HepG2 (cell line): ENCODE results near the gene IQCE.
A peak's percentile ranks its signal among the peaks of the same experiment; 100 is the strongest.

Experiments used
- CREM ChIP-seq, 2 experiments: sonication (generic) in 1 of 2; formaldehyde crosslinking in 1 of 2; IDR thresholded peaks; 2 replicates each; pipeline versions ENCODE4 v1.4.0 to v1.6.1; 2016 to 2020; ENCODE audit warnings: antibody characterized with exemption in 1 of 2, mild to moderate bottlenecking in 1 of 2, missing genetic modification reagents in 1 of 2
- MXI1 ChIP-seq: IDR thresholded peaks from 3 replicates; pipeline ENCODE4 v1.6.1; 2012; ENCODE audit warnings: low read depth, low read length, inconsistent platforms, borderline replicate concordance
- NPAS2 ChIP-seq: sonication (generic); formaldehyde crosslinking; IDR thresholded peaks from 2 replicates; pipeline ENCODE4 v1.8.0; 2022; ENCODE audit warnings: mild to moderate bottlenecking, missing genetic modification reagents, borderline replicate concordance
- PTBP1 ChIP-seq: fragments of 200-400 bp; formaldehyde crosslinking; IDR thresholded peaks from 2 replicates; pipeline ENCODE4 v1.6.1; 2018; ENCODE audit warnings: low read length, low read depth; ENCODE audit not compliant: poor library complexity, severe bottlenecking
- ZFP90 ChIP-seq: sonication (generic); formaldehyde crosslinking; IDR thresholded peaks from 2 replicates; pipeline ENCODE4 v1.8.0; 2022; ENCODE audit warnings: missing genetic modification reagents, mild to moderate bottlenecking, inconsistent platforms, borderline replicate concordance
- TF ChIP-seq, protein P1 (sequence below): sonication (generic); formaldehyde crosslinking; IDR thresholded peaks from one replicate; pipeline ENCODE4 v1.5.1; 2020; ENCODE audit warnings: mild to moderate bottlenecking, missing genetic modification reagents; ENCODE audit errors: not compliant biosample characterization
- TF ChIP-seq, protein P2 (sequence below): sonication (generic); formaldehyde crosslinking; IDR thresholded peaks from 2 replicates; pipeline ENCODE4 v1.5.0; 2020; ENCODE audit warnings: mild to moderate bottlenecking, missing genetic modification reagents, moderate library complexity
- TF ChIP-seq, protein P3 (sequence below): IDR thresholded peaks from 2 replicates; pipeline ENCODE4 v1.6.1; 2012; ENCODE audit warnings: inconsistent platforms

DNA sequence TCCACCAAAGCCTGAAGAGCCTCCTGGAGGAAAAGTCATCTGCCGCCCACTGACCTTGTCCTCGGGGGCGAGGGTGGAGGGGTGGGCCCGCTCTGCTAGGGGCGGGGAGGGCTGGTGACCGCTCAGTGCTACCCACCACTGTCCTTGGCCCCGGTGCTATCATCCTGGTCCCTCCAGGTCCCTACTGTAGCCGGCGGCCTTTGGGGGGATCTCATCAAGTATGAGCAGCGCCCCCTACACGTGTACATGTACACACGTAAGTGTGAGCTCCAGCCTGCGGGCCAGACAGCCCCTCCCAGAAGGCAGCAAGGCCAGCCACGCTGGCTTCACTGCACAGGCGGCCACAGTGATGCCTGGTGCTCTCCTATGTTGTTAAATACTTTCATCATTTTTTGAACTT is 92.6 kb downstream of the IQCE start:
- TF ChIP-seq, protein P1, sequence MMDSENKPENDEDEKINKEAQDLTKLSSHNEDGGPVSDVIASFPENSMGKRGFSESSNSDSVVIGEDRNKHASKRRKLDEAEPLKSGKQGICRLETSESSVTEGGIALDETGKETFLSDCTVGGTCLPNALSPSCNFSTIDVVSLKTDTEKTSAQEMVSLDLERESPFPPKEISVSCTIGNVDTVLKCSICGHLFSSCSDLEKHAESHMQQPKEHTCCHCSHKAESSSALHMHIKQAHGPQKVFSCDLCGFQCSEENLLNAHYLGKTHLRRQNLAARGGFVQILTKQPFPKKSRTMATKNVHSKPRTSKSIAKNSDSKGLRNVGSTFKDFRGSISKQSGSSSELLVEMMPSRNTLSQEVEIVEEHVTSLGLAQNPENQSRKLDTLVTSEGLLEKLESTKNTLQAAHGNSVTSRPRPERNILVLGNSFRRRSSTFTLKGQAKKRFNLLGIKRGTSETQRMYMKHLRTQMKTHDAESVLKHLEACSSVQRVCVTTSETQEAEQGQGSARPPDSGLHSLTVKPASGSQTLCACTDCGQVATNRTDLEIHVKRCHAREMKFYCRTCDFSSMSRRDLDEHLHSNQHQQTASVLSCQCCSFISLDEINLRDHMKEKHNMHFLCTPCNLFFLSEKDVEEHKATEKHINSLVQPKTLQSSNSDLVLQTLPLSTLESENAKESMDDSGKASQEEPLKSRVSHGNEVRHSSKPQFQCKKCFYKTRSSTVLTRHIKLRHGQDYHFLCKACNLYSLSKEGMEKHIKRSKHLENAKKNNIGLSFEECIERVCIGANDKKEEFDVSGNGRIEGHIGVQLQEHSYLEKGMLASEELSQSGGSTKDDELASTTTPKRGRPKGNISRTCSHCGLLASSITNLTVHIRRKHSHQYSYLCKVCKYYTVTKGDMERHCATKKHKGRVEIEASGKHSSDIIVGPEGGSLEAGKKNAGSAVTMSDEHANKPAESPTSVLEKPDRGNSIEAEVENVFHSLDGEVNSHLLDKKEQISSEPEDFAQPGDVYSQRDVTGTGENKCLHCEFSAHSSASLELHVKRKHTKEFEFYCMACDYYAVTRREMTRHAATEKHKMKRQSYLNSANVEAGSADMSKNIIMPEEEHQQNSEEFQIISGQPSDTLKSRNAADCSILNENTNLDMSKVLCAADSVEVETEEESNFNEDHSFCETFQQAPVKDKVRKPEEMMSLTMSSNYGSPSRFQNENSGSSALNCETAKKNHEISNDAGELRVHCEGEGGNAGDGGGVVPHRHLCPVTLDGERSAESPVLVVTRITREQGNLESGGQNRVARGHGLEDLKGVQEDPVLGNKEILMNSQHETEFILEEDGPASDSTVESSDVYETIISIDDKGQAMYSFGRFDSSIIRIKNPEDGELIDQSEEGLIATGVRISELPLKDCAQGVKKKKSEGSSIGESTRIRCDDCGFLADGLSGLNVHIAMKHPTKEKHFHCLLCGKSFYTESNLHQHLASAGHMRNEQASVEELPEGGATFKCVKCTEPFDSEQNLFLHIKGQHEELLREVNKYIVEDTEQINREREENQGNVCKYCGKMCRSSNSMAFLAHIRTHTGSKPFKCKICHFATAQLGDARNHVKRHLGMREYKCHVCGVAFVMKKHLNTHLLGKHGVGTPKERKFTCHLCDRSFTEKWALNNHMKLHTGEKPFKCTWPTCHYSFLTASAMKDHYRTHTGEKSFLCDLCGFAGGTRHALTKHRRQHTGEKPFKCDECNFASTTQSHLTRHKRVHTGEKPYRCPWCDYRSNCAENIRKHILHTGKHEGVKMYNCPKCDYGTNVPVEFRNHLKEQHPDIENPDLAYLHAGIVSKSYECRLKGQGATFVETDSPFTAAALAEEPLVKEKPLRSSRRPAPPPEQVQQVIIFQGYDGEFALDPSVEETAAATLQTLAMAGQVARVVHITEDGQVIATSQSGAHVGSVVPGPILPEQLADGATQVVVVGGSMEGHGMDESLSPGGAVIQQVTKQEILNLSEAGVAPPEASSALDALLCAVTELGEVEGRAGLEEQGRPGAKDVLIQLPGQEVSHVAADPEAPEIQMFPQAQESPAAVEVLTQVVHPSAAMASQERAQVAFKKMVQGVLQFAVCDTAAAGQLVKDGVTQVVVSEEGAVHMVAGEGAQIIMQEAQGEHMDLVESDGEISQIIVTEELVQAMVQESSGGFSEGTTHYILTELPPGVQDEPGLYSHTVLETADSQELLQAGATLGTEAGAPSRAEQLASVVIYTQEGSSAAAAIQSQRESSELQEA (CRISPR knock-in tag) = no peak
- TF ChIP-seq, protein P2, sequence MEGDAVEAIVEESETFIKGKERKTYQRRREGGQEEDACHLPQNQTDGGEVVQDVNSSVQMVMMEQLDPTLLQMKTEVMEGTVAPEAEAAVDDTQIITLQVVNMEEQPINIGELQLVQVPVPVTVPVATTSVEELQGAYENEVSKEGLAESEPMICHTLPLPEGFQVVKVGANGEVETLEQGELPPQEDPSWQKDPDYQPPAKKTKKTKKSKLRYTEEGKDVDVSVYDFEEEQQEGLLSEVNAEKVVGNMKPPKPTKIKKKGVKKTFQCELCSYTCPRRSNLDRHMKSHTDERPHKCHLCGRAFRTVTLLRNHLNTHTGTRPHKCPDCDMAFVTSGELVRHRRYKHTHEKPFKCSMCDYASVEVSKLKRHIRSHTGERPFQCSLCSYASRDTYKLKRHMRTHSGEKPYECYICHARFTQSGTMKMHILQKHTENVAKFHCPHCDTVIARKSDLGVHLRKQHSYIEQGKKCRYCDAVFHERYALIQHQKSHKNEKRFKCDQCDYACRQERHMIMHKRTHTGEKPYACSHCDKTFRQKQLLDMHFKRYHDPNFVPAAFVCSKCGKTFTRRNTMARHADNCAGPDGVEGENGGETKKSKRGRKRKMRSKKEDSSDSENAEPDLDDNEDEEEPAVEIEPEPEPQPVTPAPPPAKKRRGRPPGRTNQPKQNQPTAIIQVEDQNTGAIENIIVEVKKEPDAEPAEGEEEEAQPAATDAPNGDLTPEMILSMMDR (CRISPR knock-in tag) = peak; percentile 69
- TF ChIP-seq ZFP90 (CRISPR knock-in tag) = no peak
- no peak for TF ChIP-seq PTBP1
- TF ChIP-seq NPAS2 (CRISPR knock-in tag) = no peak
- no peak for TF ChIP-seq CREM (IDR thresholded peaks at IDR 0.05)
- no peak for TF ChIP-seq CREM (CRISPR knock-in tag; IDR thresholded peaks at IDR 0.05)
- no peak for TF ChIP-seq MXI1
- TF ChIP-seq, protein P3, sequence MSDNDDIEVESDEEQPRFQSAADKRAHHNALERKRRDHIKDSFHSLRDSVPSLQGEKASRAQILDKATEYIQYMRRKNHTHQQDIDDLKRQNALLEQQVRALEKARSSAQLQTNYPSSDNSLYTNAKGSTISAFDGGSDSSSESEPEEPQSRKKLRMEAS = peak; percentile 11; the same call in 1 of the 2 replicates
